GM23338 (cell line): ENCODE data around the gene SRSF9. TPM values are rescaled to one million over a fixed set of nuclear protein-coding genes. Genes with fewer than 3 reads are reported as not detected.
A peak's percentile ranks its signal among the peaks of the same experiment; 100 is the strongest.

ENCODE experiments used
- ATAC-seq: fragments of 200-7000 bp; cut with Tn5 transposase; 3 replicates; pipeline ENCODE4 v1.9.1; 2020
- DNase-seq: peaks from one replicate; pipeline ENCODE4 v3.0.0-alpha.2; 2015; ENCODE audit warnings: low spot score
- H2AFZ ChIP-seq: fragments of 200-600 bp; sonication (generic); 2 replicates; pipeline ENCODE4 v1.8.0; 2016; ENCODE audit warnings: antibody characterized with exemption, mild to moderate bottlenecking, moderate library complexity
- H3F3A ChIP-seq: fragments of 200-600 bp; sonication (generic); replicated peaks from 2 replicates; pipeline ENCODE4 v1.8.0; 2017; ENCODE audit warnings: antibody characterized with exemption, mixed run types, low read depth
- H3K27ac ChIP-seq: fragments of 200-600 bp; sonication (generic); 2 replicates; pipeline ENCODE4 v1.6.1; 2016; ENCODE audit warnings: low read depth
- H3K27me3 ChIP-seq: fragments of 200-600 bp; sonication (generic); 2 replicates; pipeline ENCODE4 v1.8.0; 2016; ENCODE audit warnings: mild to moderate bottlenecking, mixed run types, moderate library complexity; ENCODE audit not compliant: insufficient read depth
- H3K36me3 ChIP-seq: fragments of 200-600 bp; sonication (generic); 2 replicates; pipeline ENCODE4 v1.8.0; 2016; ENCODE audit warnings: mild to moderate bottlenecking; ENCODE audit not compliant: insufficient read depth
- H3K4me1 ChIP-seq: fragments of 200-600 bp; sonication (generic); 2 replicates; pipeline ENCODE4 v1.8.0; 2016; ENCODE audit warnings: mild to moderate bottlenecking, moderate library complexity; ENCODE audit not compliant: insufficient read depth
- H3K4me2 ChIP-seq: fragments of 200-600 bp; sonication (generic); 2 replicates; pipeline ENCODE4 v1.7.1; 2017; ENCODE audit warnings: mixed run types
- H3K4me3 ChIP-seq: fragments of 200-600 bp; sonication (generic); 2 replicates; pipeline ENCODE4 v1.6.1; 2016; ENCODE audit warnings: mixed run types
- H3K79me2 ChIP-seq: fragments of 200-600 bp; sonication (generic); replicated peaks from 2 replicates; pipeline ENCODE4 v1.8.0; 2017; ENCODE audit warnings: mild to moderate bottlenecking; ENCODE audit not compliant: insufficient read depth
- H3K9me2 ChIP-seq: fragments of 200-600 bp; sonication (generic); 2 replicates; pipeline ENCODE4 v1.8.0; 2017; ENCODE audit not compliant: insufficient read depth
- H4K20me1 ChIP-seq: fragments of 200-600 bp; sonication (generic); replicated peaks from 2 replicates; pipeline ENCODE4 v1.8.0; 2017; ENCODE audit warnings: mild to moderate bottlenecking; ENCODE audit not compliant: insufficient read depth
- H3K27ac Mint-ChIP-seq: 2 replicates; pipeline ENCODE4 v1.8.0; 2020; ENCODE audit warnings: inconsistent platforms, mild to moderate bottlenecking, moderate library complexity, mixed read lengths
- H3K27me3 Mint-ChIP-seq: 3 replicates; pipeline ENCODE4 v1.8.0; 2022; ENCODE audit warnings: low read depth, mild to moderate bottlenecking, moderate library complexity, mixed read lengths, inconsistent platforms; ENCODE audit not compliant: insufficient read depth, poor library complexity
- H3K36me3 Mint-ChIP-seq: 3 replicates; pipeline ENCODE4 v1.8.0; 2021; ENCODE audit warnings: low read depth, mild to moderate bottlenecking, inconsistent platforms, moderate library complexity, mixed read lengths
- H3K4me1 Mint-ChIP-seq: 3 replicates; pipeline ENCODE4 v1.8.0; 2020; ENCODE audit warnings: mild to moderate bottlenecking, inconsistent platforms, mixed read lengths
- H3K4me3 Mint-ChIP-seq: 3 replicates; pipeline ENCODE4 v1.8.0; 2021; ENCODE audit warnings: moderate library complexity, mild to moderate bottlenecking, inconsistent platforms, mixed read lengths
- H3K9me3 Mint-ChIP-seq: 3 replicates; pipeline ENCODE4 v1.8.0; 2020; ENCODE audit warnings: moderate library complexity, mild to moderate bottlenecking, inconsistent platforms, mixed read lengths
- CTCF ChIP-seq, 2 experiments: fragments of 200-600 bp in 1 of 2; sonication (generic) in 1 of 2; conservative IDR thresholded peaks; 2 replicates each; pipeline versions ENCODE4 v1.5.1 to v1.6.1; 2016 to 2017; ENCODE audit warnings: antibody characterized with exemption in 2 of 2, low read depth in 2 of 2, mild to moderate bottlenecking in 2 of 2, moderate library complexity in 1 of 2
- ETS1 ChIP-seq: IDR thresholded peaks from 2 replicates; pipeline ENCODE4 v1.6.1; 2016; ENCODE audit warnings: antibody characterized with exemption
- EZH2 ChIP-seq: fragments of 200-600 bp; sonication (generic); IDR thresholded peaks from one replicate; pipeline ENCODE4 v1.8.0; 2017; ENCODE audit warnings: antibody characterized with exemption, mild to moderate bottlenecking, low read depth; ENCODE audit not compliant: unreplicated experiment
- POLR2AphosphoS5 ChIP-seq: IDR thresholded peaks from 2 replicates; pipeline ENCODE4 v1.6.1; 2016; ENCODE audit warnings: antibody characterized with exemption, low read depth
- ZNF114 ChIP-seq: fragments of 250-450 bp; sonication (Bioruptor Pico); IDR thresholded peaks from 2 replicates; pipeline ENCODE4 v1.5.0; 2020; ENCODE audit warnings: mild to moderate bottlenecking, moderate library complexity
- polyA plus RNA-seq: library from polyadenylated mRNA; unstranded; fragments of >200 nt; fragmentation: Nextera tagmentation; extraction: Ambion mirVana; gene quantifications from 2 replicates; pipeline ENCODE4 v1.2.1, GENCODE V29; 2016
- total RNA-seq: library from RNA; depleted of rRNA; stranded (reverse); fragments of >200 nt; shearing (Covaris generic); gene quantifications from 2 replicates; pipeline ENCODE4 v1.2.3, GENCODE V29; 2014
- TF ChIP-seq, protein P1 (sequence below): fragments of 250-450 bp; sonication (Bioruptor Pico); IDR thresholded peaks from 2 replicates; pipeline ENCODE4 v1.5.0; 2020; ENCODE audit warnings: mild to moderate bottlenecking, moderate library complexity

The SRSF9 gene
- total and polyA plus RNA-seq, 2 experiments from 2014 or later = 250 to 481 TPM

DNA sequence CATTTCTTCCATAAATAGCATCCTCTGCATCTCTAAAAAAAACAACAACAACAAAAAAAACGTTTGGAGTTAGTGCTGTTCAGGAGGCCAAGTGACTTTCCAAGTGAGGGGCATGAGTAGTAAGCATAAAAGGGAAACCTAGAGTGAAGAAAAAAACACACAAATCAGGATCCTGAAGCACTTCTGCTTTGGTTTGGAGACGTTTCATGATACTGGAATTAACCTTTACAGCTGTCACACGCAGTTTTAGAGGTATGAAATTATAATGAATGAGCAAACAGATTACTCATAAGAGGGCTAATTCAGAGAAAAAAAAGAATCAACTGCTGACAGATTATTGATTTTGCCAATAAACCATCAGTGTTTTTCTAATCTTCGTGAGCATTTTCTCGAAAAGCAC lies 3.8 kb downstream of the SRSF9 start (continued):
- TF ChIP-seq, protein P1, sequence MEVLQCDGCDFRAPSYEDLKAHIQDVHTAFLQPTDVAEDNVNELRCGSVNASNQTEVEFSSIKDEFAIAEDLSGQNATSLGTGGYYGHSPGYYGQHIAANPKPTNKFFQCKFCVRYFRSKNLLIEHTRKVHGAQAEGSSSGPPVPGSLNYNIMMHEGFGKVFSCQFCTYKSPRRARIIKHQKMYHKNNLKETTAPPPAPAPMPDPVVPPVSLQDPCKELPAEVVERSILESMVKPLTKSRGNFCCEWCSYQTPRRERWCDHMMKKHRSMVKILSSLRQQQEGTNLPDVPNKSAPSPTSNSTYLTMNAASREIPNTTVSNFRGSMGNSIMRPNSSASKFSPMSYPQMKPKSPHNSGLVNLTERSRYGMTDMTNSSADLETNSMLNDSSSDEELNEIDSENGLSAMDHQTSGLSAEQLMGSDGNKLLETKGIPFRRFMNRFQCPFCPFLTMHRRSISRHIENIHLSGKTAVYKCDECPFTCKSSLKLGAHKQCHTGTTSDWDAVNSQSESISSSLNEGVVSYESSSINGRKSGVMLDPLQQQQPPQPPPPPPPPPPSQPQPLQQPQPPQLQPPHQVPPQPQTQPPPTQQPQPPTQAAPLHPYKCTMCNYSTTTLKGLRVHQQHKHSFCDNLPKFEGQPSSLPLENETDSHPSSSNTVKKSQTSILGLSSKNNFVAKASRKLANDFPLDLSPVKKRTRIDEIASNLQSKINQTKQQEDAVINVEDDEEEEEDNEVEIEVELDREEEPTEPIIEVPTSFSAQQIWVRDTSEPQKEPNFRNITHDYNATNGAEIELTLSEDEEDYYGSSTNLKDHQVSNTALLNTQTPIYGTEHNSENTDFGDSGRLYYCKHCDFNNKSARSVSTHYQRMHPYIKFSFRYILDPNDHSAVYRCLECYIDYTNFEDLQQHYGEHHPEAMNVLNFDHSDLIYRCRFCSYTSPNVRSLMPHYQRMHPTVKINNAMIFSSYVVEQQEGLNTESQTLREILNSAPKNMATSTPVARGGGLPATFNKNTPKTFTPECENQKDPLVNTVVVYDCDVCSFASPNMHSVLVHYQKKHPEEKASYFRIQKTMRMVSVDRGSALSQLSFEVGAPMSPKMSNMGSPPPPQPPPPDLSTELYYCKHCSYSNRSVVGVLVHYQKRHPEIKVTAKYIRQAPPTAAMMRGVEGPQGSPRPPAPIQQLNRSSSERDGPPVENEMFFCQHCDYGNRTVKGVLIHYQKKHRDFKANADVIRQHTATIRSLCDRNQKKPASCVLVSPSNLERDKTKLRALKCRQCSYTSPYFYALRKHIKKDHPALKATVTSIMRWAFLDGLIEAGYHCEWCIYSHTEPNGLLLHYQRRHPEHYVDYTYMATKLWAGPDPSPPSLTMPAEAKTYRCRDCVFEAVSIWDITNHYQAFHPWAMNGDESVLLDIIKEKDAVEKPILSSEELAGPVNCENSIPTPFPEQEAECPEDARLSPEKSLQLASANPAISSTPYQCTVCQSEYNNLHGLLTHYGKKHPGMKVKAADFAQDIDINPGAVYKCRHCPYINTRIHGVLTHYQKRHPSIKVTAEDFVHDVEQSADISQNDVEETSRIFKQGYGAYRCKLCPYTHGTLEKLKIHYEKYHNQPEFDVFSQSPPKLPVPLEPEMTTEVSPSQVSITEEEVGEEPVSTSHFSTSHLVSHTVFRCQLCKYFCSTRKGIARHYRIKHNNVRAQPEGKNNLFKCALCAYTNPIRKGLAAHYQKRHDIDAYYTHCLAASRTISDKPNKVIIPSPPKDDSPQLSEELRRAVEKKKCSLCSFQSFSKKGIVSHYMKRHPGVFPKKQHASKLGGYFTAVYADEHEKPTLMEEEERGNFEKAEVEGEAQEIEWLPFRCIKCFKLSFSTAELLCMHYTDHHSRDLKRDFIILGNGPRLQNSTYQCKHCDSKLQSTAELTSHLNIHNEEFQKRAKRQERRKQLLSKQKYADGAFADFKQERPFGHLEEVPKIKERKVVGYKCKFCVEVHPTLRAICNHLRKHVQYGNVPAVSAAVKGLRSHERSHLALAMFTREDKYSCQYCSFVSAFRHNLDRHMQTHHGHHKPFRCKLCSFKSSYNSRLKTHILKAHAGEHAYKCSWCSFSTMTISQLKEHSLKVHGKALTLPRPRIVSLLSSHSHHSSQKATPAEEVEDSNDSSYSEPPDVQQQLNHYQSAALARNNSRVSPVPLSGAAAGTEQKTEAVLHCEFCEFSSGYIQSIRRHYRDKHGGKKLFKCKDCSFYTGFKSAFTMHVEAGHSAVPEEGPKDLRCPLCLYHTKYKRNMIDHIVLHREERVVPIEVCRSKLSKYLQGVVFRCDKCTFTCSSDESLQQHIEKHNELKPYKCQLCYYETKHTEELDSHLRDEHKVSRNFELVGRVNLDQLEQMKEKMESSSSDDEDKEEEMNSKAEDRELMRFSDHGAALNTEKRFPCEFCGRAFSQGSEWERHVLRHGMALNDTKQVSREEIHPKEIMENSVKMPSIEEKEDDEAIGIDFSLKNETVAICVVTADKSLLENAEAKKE = no peak
- TF ChIP-seq ZNF114 (no peak), EZH2 (no peak), POLR2AphosphoS5 (no peak; the same call in 1 of the 2 replicates), CTCF (conservative IDR thresholded peaks at IDR 0.05; ENCODE audit: low read depth in 2 of 2) (no peak), ETS1 (no peak)

DNA sequence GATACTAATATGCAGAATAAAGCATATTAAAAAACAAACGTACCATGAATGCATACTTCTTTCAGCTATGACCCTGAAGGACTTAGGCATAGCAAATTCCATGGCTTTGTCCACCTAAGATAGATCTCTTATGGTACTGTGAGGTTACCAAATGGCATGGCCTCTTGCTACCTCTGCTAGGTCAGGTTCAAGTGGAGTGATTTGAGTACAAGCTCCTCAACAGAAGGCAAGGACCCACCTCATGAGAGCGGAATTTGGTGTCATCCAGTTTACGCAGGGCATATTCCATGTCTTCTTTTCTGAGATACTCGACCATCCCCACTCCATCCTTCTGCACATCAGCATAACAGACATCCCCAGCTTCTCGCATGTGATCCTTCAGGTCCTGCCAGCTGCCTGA lies 5.8 kb downstream of the SRSF9 start:
- no peaks in the 10 kb centered on the region for H3K9me3 Mint-ChIP-seq
- DNase-seq = no peak
- no peak overlapping the region for H2AFZ ChIP-seq
- no peak overlapping the region for H3K4me2 ChIP-seq
- peaks cover 16% of the 10 kb centered on the region for H3K4me1 Mint-ChIP-seq
- TF ChIP-seq POLR2AphosphoS5 (peak; percentile 57), EZH2 (no peak)
- H3K27me3 Mint-ChIP-seq = peaks cover 17% of the 10 kb centered on the region
- H3F3A ChIP-seq = peaks cover 64% of the 10 kb centered on the region
- peaks cover 94% of the 10 kb centered on the region for H3K36me3 Mint-ChIP-seq
- no peak overlapping the region for H3K27ac ChIP-seq
- H3K9me2 ChIP-seq = no peaks in the 10 kb centered on the region
- no peak overlapping the region for H3K4me3 ChIP-seq
- no peak overlapping the region for H3K4me3 Mint-ChIP-seq
- H3K27me3 ChIP-seq = 0 out of 2 replicates have a peak, but pooled peaks cover 2% of the 10 kb centered on the region
- H3K36me3 ChIP-seq = peaks cover 62% of the 10 kb centered on the region
- H3K4me1 ChIP-seq = peaks cover 10% of the 10 kb centered on the region; the same call in 1 of the 2 replicates
- no peak overlapping the region; the same call in 1 of the 2 replicates for H3K27ac Mint-ChIP-seq
- H4K20me1 ChIP-seq = peaks cover 65% of the 10 kb centered on the region
- no peak for ATAC-seq
- peaks cover 53% of the 10 kb centered on the region for H3K79me2 ChIP-seq
